Measurements from ENCODE around the gene IMPA2. TPM values are rescaled to one million over a fixed set of nuclear protein-coding genes. Genes with fewer than 3 reads are reported as not detected.

IMPA2 gene
- total RNA-seq, 1 donor from 2014 or later = 24.1 TPM

GRCh38 chr18:12027480-12027879 lies 46.2 kb downstream of the IMPA2 start:
- no peak for TF ChIP-seq CTCF (IDR thresholded peaks at IDR 0.05; ENCODE audit: unreplicated experiment)
- Mint-ChIP-seq H3K27ac (ENCODE audit: unreplicated experiment) (no peak overlapping the region), H3K9me3 (ENCODE audit: unreplicated experiment) (no peaks in the 10 kb centered on the region), H3K27me3 (ENCODE audit: unreplicated experiment) (no peaks in the 10 kb centered on the region), H3K4me1 (ENCODE audit: unreplicated experiment) (peaks cover 3% of the 10 kb centered on the region), H3K4me3 (ENCODE audit: unreplicated experiment) (no peak overlapping the region), H3K36me3 (ENCODE audit: low read depth, unreplicated experiment) (peaks cover 14% of the 10 kb centered on the region)
- DNase-seq (ENCODE audit: low spot score) = no peak

GRCh38 chr18:12028040-12028628 lies 46.8 kb downstream of the IMPA2 start:
- peaks cover 14% of the 10 kb centered on the region for H3K36me3 Mint-ChIP-seq (ENCODE audit: low read depth, unreplicated experiment)
- TF ChIP-seq CTCF (IDR thresholded peaks at IDR 0.05; ENCODE audit: unreplicated experiment) = no peak
- H3K4me3 Mint-ChIP-seq (ENCODE audit: unreplicated experiment) = no peak overlapping the region
- H3K27me3 Mint-ChIP-seq (ENCODE audit: unreplicated experiment) = no peaks in the 10 kb centered on the region
- H3K9me3 Mint-ChIP-seq (ENCODE audit: unreplicated experiment) = no peaks in the 10 kb centered on the region
- no peak for DNase-seq (ENCODE audit: low spot score)
- no peak overlapping the region for H3K27ac Mint-ChIP-seq (ENCODE audit: unreplicated experiment)
- peaks cover 3% of the 10 kb centered on the region for H3K4me1 Mint-ChIP-seq (ENCODE audit: unreplicated experiment)

- DNase-seq (ENCODE audit: low spot score) = no peak
- H3K4me1 Mint-ChIP-seq (ENCODE audit: unreplicated experiment) = peaks cover 3% of the 10 kb centered on the region
- no peak overlapping the region for H3K27ac Mint-ChIP-seq (ENCODE audit: unreplicated experiment)
- no peak overlapping the region for H3K4me3 Mint-ChIP-seq (ENCODE audit: unreplicated experiment)
- TF ChIP-seq CTCF (IDR thresholded peaks at IDR 0.05; ENCODE audit: unreplicated experiment) = no peak
- H3K9me3 Mint-ChIP-seq (ENCODE audit: unreplicated experiment) = no peaks in the 10 kb centered on the region
- H3K27me3 Mint-ChIP-seq (ENCODE audit: unreplicated experiment) = no peaks in the 10 kb centered on the region
- peaks cover 14% of the 10 kb centered on the region for H3K36me3 Mint-ChIP-seq (ENCODE audit: low read depth, unreplicated experiment)
These were observed 47.4 kb downstream of the IMPA2 start for GRCh38 chr18:12028674-12029073.

- H3K4me3 Mint-ChIP-seq (ENCODE audit: unreplicated experiment) = no peak overlapping the region
- H3K4me1 Mint-ChIP-seq (ENCODE audit: unreplicated experiment) = peaks cover 5% of the 10 kb centered on the region
- H3K27ac Mint-ChIP-seq (ENCODE audit: unreplicated experiment) = no peak overlapping the region
- no peaks in the 10 kb centered on the region for H3K9me3 Mint-ChIP-seq (ENCODE audit: unreplicated experiment)
- TF ChIP-seq CTCF (IDR thresholded peaks at IDR 0.05; ENCODE audit: unreplicated experiment) = no peak
- no peaks in the 10 kb centered on the region for H3K27me3 Mint-ChIP-seq (ENCODE audit: unreplicated experiment)
- H3K36me3 Mint-ChIP-seq (ENCODE audit: low read depth, unreplicated experiment) = peaks cover 3% of the 10 kb centered on the region
- DNase-seq (ENCODE audit: low spot score) = no peak
These were observed 48.7 kb downstream of the IMPA2 start for GRCh38 chr18:12029786-12030584.

- Mint-ChIP-seq H3K4me1 (ENCODE audit: unreplicated experiment) (peaks cover 2% of the 10 kb centered on the region), H3K9me3 (ENCODE audit: unreplicated experiment) (no peaks in the 10 kb centered on the region), H3K4me3 (ENCODE audit: unreplicated experiment) (no peak overlapping the region), H3K27me3 (ENCODE audit: unreplicated experiment) (peaks cover under 1% of the 10 kb centered on the region), H3K36me3 (ENCODE audit: low read depth, unreplicated experiment) (no peaks in the 10 kb centered on the region), H3K27ac (ENCODE audit: unreplicated experiment) (no peak overlapping the region)
- DNase-seq (ENCODE audit: low spot score) = no peak
- no peak for TF ChIP-seq CTCF (IDR thresholded peaks at IDR 0.05; ENCODE audit: unreplicated experiment)
These were observed 49.4 kb downstream of the IMPA2 start for GRCh38 chr18:12030670-12031069.

All from endothelial cell (in vitro differentiated cells).